GM18511 (cell line): ENCODE measurements around the gene GRIA4.
"Not testable (repeated sequence)": the region's sequence is repeated elsewhere in the genome, so short reads cannot be mapped to it uniquely, and the experiment has no call there.

Experiments used
- ATAC-seq: cut with Tn5 transposase; IDR thresholded peaks from one replicate; pipeline ENCODE4 v1.9.1; 2021; ENCODE audit warnings: mild to moderate bottlenecking, moderate library complexity; ENCODE audit not compliant: unreplicated experiment

The GRIA4 gene

GRCh38 chr11:105856954-105857353 lies 247.1 kb downstream of the GRIA4 start:
- ATAC-seq: no peak

GRCh38 chr11:105857728-105858127 lies 247.9 kb downstream of the GRIA4 start:
- no peak for ATAC-seq

- ATAC-seq: no peak
These were observed 249.0 kb downstream of the GRIA4 start for GRCh38 chr11:105858841-105859240.

GRCh38 chr11:105860105-105860504 lies 250.2 kb downstream of the GRIA4 start:
- ATAC-seq: no peak

- ATAC-seq: no peak
These were observed 251.4 kb downstream of the GRIA4 start for GRCh38 chr11:105861225-105861624.

GRCh38 chr11:105862736-105863367 lies 253.0 kb downstream of the GRIA4 start:
- ATAC-seq: peak; percentile 76

GRCh38 chr11:105863523-105863922 lies 253.7 kb downstream of the GRIA4 start:
- ATAC-seq: no peak

- no peak for ATAC-seq
These were observed 257.9 kb downstream of the GRIA4 start for GRCh38 chr11:105867742-105868141.

- no peak for ATAC-seq
These were observed 259.0 kb downstream of the GRIA4 start for GRCh38 chr11:105868762-105869285.

GRCh38 chr11:105870516-105871113 lies 260.7 kb downstream of the GRIA4 start:
- no peak for ATAC-seq

- ATAC-seq: no peak
These were observed 268.6 kb downstream of the GRIA4 start for GRCh38 chr11:105878510-105878909.

- ATAC-seq: not testable (repeated sequence)
These were observed 269.1 kb downstream of the GRIA4 start for GRCh38 chr11:105878927-105879326.

- ATAC-seq: no peak
These were observed 271.2 kb downstream of the GRIA4 start for GRCh38 chr11:105881027-105881426.

GRCh38 chr11:105884436-105884835 lies 274.6 kb downstream of the GRIA4 start:
- no peak for ATAC-seq

GRCh38 chr11:105891685-105892084 lies 281.8 kb downstream of the GRIA4 start:
- ATAC-seq: no peak

- no peak for ATAC-seq
These were observed 287.3 kb downstream of the GRIA4 start for GRCh38 chr11:105897161-105897560.

- no peak for ATAC-seq
These were observed 289.9 kb downstream of the GRIA4 start for GRCh38 chr11:105899772-105900171.

- no peak for ATAC-seq
These were observed 290.7 kb downstream of the GRIA4 start for GRCh38 chr11:105900515-105901035.

- ATAC-seq: no peak
These were observed 293.2 kb downstream of the GRIA4 start for GRCh38 chr11:105903113-105903512.

- no peak for ATAC-seq
These were observed 296.6 kb downstream of the GRIA4 start for GRCh38 chr11:105906517-105906916.

GRCh38 chr11:105907319-105907718 lies 297.4 kb downstream of the GRIA4 start:
- no peak for ATAC-seq

GRCh38 chr11:105910095-105910715 lies 300.3 kb downstream of the GRIA4 start:
- no peak for ATAC-seq
